Mesodermal cell (in vitro differentiated cells): ENCODE results near the gene SLC25A30.
"Not testable (repeated sequence)": the region's sequence is repeated elsewhere in the genome, so short reads cannot be mapped to it uniquely, and the experiment has no call there.

Source experiments
- H3K27ac ChIP-seq: 2 replicates; pipeline ENCODE4 v1.7.0; 2013; ENCODE audit warnings: mild to moderate bottlenecking, low read depth, low read length, moderate library complexity; ENCODE audit not compliant: severe bottlenecking
- H3K36me3 ChIP-seq: 2 replicates; pipeline ENCODE4 v1.7.1; 2013; ENCODE audit warnings: mild to moderate bottlenecking, low read length, moderate library complexity; ENCODE audit not compliant: control insufficient read depth, insufficient read depth
- H3K4me1 ChIP-seq: one replicate; pipeline ENCODE4 v1.7.1; 2013; ENCODE audit warnings: mild to moderate bottlenecking, low read length; ENCODE audit not compliant: insufficient read depth, control insufficient read depth, poor library complexity, severe bottlenecking
- H3K4me3 ChIP-seq: 2 replicates; pipeline ENCODE4 v1.7.0; 2013; ENCODE audit warnings: low read length, control low read depth, mild to moderate bottlenecking; ENCODE audit not compliant: insufficient read depth, poor library complexity, severe bottlenecking; ENCODE audit errors: extremely low read depth
- H3K9me3 ChIP-seq: 2 replicates; pipeline ENCODE4 v1.7.1; 2013; ENCODE audit warnings: mild to moderate bottlenecking, low read length, moderate library complexity; ENCODE audit not compliant: control insufficient read depth
- WGBS, 2 experiments: methylation state at CpG; one replicate each; pipeline ENCODE4 v1.1.5; 2013; ENCODE audit warnings: missing lambda C conversion rate in 2 of 2; ENCODE audit not compliant: insufficient coverage in 2 of 2; 5-methylcytosine and 5-hydroxymethylcytosine counted together

SLC25A30 gene

DNA sequence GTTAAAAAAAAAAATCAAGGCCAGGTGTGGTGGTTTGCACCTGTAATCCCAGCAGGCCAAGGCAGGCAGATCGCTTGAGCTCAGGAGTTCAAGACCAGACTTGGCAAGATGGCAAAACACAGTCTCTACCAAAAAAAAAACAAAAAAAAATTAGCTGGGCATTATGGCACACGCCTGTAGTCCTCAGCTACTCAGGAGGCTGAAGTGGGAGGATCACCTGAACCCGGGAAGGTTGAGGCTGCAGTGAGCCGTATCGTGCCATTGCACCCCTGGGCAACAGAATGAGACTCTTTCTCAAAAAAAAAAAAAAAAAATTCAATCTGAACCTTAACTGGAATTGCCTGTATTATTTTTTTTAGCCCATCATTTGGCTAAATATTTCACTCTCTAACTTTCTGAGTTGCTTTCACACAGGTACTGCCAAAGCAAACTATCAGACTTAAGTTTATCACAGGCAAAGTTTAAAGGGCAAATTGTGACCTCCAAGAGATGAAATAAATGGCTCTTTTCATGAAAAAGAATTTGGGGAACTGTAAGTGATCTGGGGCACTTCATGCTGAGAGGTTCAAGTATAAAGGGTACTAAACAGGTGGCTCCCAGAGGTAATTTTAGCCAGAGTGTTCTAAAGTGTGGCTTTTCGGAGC lies 14.7 kb upstream of the SLC25A30 start:
- H3K36me3 ChIP-seq: no peaks in the 10 kb centered on the region
- 94 to 100% methylated on average over 2 to 6 of the region's 6 CpGs for WGBS, 2 experiments

GRCh38 chr13:45426056-45426841 lies 8.1 kb upstream of the SLC25A30 start:
- H3K27ac ChIP-seq, H3K36me3 ChIP-seq, H3K9me3 ChIP-seq, H3K4me1 ChIP-seq, H3K4me3 ChIP-seq: not testable (repeated sequence)
- 86 to 88% methylated on average over 5 to 9 of the region's 16 CpGs for WGBS, 2 experiments

More for the DNA sequence above, 14.7 kb upstream of the SLC25A30 start:
- no peak overlapping the region for H3K4me3 ChIP-seq
- no peak overlapping the region for H3K27ac ChIP-seq
- H3K4me1 ChIP-seq: no peaks in the 10 kb centered on the region
- H3K9me3 ChIP-seq: no peaks in the 10 kb centered on the region

- no peak overlapping the region for H3K4me3 ChIP-seq
- H3K36me3 ChIP-seq: no peaks in the 10 kb centered on the region
- no peaks in the 10 kb centered on the region for H3K9me3 ChIP-seq
- WGBS, 2 experiments: 82 to 83% methylated on average over 3 of the region's 3 CpGs
- H3K4me1 ChIP-seq: no peaks in the 10 kb centered on the region
- no peak overlapping the region for H3K27ac ChIP-seq
Observed at GRCh38 chr13:45422731-45423292, 4.6 kb upstream of the SLC25A30 start.

GRCh38 chr13:45419945-45420344 lies 1.8 kb upstream of the SLC25A30 start:
- no peaks in the 10 kb centered on the region for H3K36me3 ChIP-seq
- WGBS, 2 experiments: 73 to 83% methylated on average over 1 of the region's 1 CpG

GRCh38 chr13:45419389-45419788 lies 1.2 kb upstream of the SLC25A30 start:
- H3K27ac ChIP-seq, H3K4me3 ChIP-seq, H3K36me3 ChIP-seq, H3K4me1 ChIP-seq, H3K9me3 ChIP-seq: not testable (repeated sequence)
- 90 to 94% methylated on average over 14 of the region's 16 CpGs for WGBS, 2 experiments

More at GRCh38 chr13:45419945-45420344, 1.8 kb upstream of the SLC25A30 start:
- no peak overlapping the region for H3K27ac ChIP-seq
- no peaks in the 10 kb centered on the region for H3K4me1 ChIP-seq
- no peaks in the 10 kb centered on the region for H3K9me3 ChIP-seq
- no peak overlapping the region for H3K4me3 ChIP-seq

- Histone ChIP-seq H3K36me3 (no peaks in the 10 kb centered on the region), H3K9me3 (no peaks in the 10 kb centered on the region), H3K27ac (no peak overlapping the region), H3K4me1 (peaks cover 7% of the 10 kb centered on the region), H3K4me3 (peak overlapping the region; percentile 66)
- 97 to 100% methylated on average over 3 to 6 of the region's 10 CpGs for WGBS, 2 experiments
Observed at GRCh38 chr13:45416516-45417128, 1.6 kb downstream of the SLC25A30 start.

- Histone ChIP-seq H3K9me3 (no peaks in the 10 kb centered on the region), H3K36me3 (peaks cover under 1% of the 10 kb centered on the region), H3K4me3 (no peak overlapping the region), H3K4me1 (peaks cover 7% of the 10 kb centered on the region), H3K27ac (peak overlapping the region; percentile 88)
- 80% methylated on average over 1 of the region's 1 CpG; no CpG with 5 or more reads in 1 of the 2 experiments for WGBS, 2 experiments
Observed at GRCh38 chr13:45415112-45415511, 3.1 kb downstream of the SLC25A30 start.

- Histone ChIP-seq H3K4me3 (no peak overlapping the region), H3K27ac (peak overlapping the region; percentile 88), H3K9me3 (no peaks in the 10 kb centered on the region), H3K4me1 (peaks cover 7% of the 10 kb centered on the region), H3K36me3 (peaks cover 6% of the 10 kb centered on the region)
- 80 to 100% methylated on average over 1 of the region's 4 CpGs for whole genome bisulfite sequencing, 2 experiments
Observed at GRCh38 chr13:45413826-45414307, 4.3 kb downstream of the SLC25A30 start.

- no peak overlapping the region for H3K4me3 ChIP-seq
- no peaks in the 10 kb centered on the region for H3K9me3 ChIP-seq
- H3K36me3 ChIP-seq: peaks cover 15% of the 10 kb centered on the region
- peaks cover 7% of the 10 kb centered on the region for H3K4me1 ChIP-seq
- no peak overlapping the region for H3K27ac ChIP-seq
- 100% methylated on average over 1 of the region's 4 CpGs; no CpG with 5 or more reads in 1 of the 2 experiments for WGBS, 2 experiments
Observed at GRCh38 chr13:45412274-45413049, 5.7 kb downstream of the SLC25A30 start.

GRCh38 chr13:45411631-45412030 lies 6.5 kb downstream of the SLC25A30 start:
- WGBS, 2 experiments: no CpG with 5 or more reads among the region's 4 CpGs
- H3K4me3 ChIP-seq: no peak overlapping the region
- no peaks in the 10 kb centered on the region for H3K9me3 ChIP-seq
- H3K27ac ChIP-seq: no peak overlapping the region
- H3K4me1 ChIP-seq: peaks cover 7% of the 10 kb centered on the region
- H3K36me3 ChIP-seq: peaks cover 23% of the 10 kb centered on the region
